Astrocyte (in vitro differentiated cells and primary cell): ENCODE data around the gene AARS2. TPM values are rescaled to one million over a fixed set of nuclear protein-coding genes. Genes with fewer than 3 reads are reported as not detected.

ENCODE experiments used
- DNase-seq: peaks from one replicate; pipeline ENCODE4 v3.0.0-alpha.2; 2010; ENCODE audit warnings: low read depth
- FAIRE-seq: peaks from 2 replicates; lab custom pipeline; 2011; peaks lifted over from hg19 to GRCh38; lab: Jason Lieb, UNC
- H2AFZ ChIP-seq: 2 replicates; pipeline ENCODE4 v1.6.0; 2012; ENCODE audit warnings: low read depth, low read length, inconsistent platforms
- H3K27ac ChIP-seq: 2 replicates; pipeline ENCODE4 v1.5.1; 2011; ENCODE audit warnings: low read depth, low read length, inconsistent platforms
- H3K27me3 ChIP-seq: 2 replicates; pipeline ENCODE4 v1.6.0; 2011; ENCODE audit warnings: low read length, inconsistent platforms; ENCODE audit not compliant: insufficient read depth
- H3K36me3 ChIP-seq: 2 replicates; pipeline ENCODE4 v1.5.1; 2011; ENCODE audit warnings: low read length, inconsistent platforms; ENCODE audit not compliant: insufficient read depth
- H3K4me1 ChIP-seq: 2 replicates; pipeline ENCODE4 v1.5.1; 2011; ENCODE audit warnings: low read length, inconsistent platforms; ENCODE audit not compliant: insufficient read depth
- H3K4me2 ChIP-seq: 2 replicates; pipeline ENCODE4 v1.6.0; 2012; ENCODE audit warnings: low read length, inconsistent platforms
- H3K4me3 ChIP-seq: 2 replicates; pipeline ENCODE4 v1.5.1; 2011; ENCODE audit warnings: low read depth, mild to moderate bottlenecking, low read length, inconsistent platforms; ENCODE audit not compliant: insufficient read depth
- H3K79me2 ChIP-seq: 2 replicates; pipeline ENCODE4 v1.6.0; 2012; ENCODE audit warnings: mild to moderate bottlenecking, low read length, inconsistent platforms; ENCODE audit not compliant: insufficient read depth
- H3K9ac ChIP-seq: 2 replicates; pipeline ENCODE4 v1.6.0; 2012; ENCODE audit warnings: mild to moderate bottlenecking, low read length, inconsistent platforms
- H3K9me3 ChIP-seq: 2 replicates; pipeline ENCODE4 v1.5.1; 2012; ENCODE audit warnings: low read depth, mild to moderate bottlenecking, low read length, inconsistent platforms; ENCODE audit not compliant: insufficient read depth
- H4K20me1 ChIP-seq: 2 replicates; pipeline ENCODE4 v1.6.0; 2012; ENCODE audit warnings: low read length, inconsistent platforms; ENCODE audit not compliant: insufficient read depth
- H3K27ac Mint-ChIP-seq: one replicate; pipeline ENCODE4 v1.8.0; 2021; ENCODE audit warnings: mild to moderate bottlenecking, mixed read lengths; ENCODE audit not compliant: unreplicated experiment
- H3K27me3 Mint-ChIP-seq: one replicate; pipeline ENCODE4 v1.8.0; 2021; ENCODE audit warnings: low read depth, mixed read lengths; ENCODE audit not compliant: unreplicated experiment
- H3K36me3 Mint-ChIP-seq: one replicate; pipeline ENCODE4 v1.8.0; 2021; ENCODE audit warnings: low read depth, mixed read lengths; ENCODE audit not compliant: unreplicated experiment
- H3K4me1 Mint-ChIP-seq: one replicate; pipeline ENCODE4 v1.8.0; 2021; ENCODE audit warnings: low read depth, mixed read lengths; ENCODE audit not compliant: unreplicated experiment
- H3K4me3 Mint-ChIP-seq: one replicate; pipeline ENCODE4 v1.8.0; 2021; ENCODE audit warnings: mild to moderate bottlenecking, moderate library complexity, mixed read lengths; ENCODE audit not compliant: unreplicated experiment
- H3K9me3 Mint-ChIP-seq: one replicate; pipeline ENCODE4 v1.8.0; 2021; ENCODE audit warnings: mild to moderate bottlenecking, mixed read lengths; ENCODE audit not compliant: unreplicated experiment
- EZH2 ChIP-seq: IDR thresholded peaks from 2 replicates; pipeline ENCODE4 v1.6.1; 2012; ENCODE audit warnings: mild to moderate bottlenecking, low read length, inconsistent platforms; ENCODE audit not compliant: insufficient read depth
- total RNA-seq: library from RNA; stranded (reverse); gene quantifications from 2 replicates; pipeline ENCODE4 v1.2.1, GENCODE V29; 2021
- TF ChIP-seq, protein P1 (sequence below): IDR thresholded peaks from 2 replicates; pipeline ENCODE4 v1.5.1; 2011; ENCODE audit warnings: low read depth, mild to moderate bottlenecking, inconsistent platforms, low read length, moderate library complexity; ENCODE audit not compliant: insufficient read depth

Gene AARS2
- total RNA-seq, 1 donor from 2014 or later: 12.3 TPM

GRCh38 chr6:44262467-44263353, 50.4 kb downstream of the AARS2 start:
- Histone ChIP-seq H3K27me3 (no peaks in the 10 kb centered on the region), H3K9ac (peak overlapping the region; percentile 45), H4K20me1 (peaks cover 27% of the 10 kb centered on the region), H3K9me3 (no peaks in the 10 kb centered on the region), H3K4me3 (no peak overlapping the region), H2AFZ (no peak overlapping the region), H3K36me3 (peaks cover 3% of the 10 kb centered on the region), H3K4me1 (peaks cover 24% of the 10 kb centered on the region), H3K27ac (no peak overlapping the region), H3K4me2 (peak overlapping the region; percentile 93), H3K79me2 (peaks cover 15% of the 10 kb centered on the region)
- H3K27me3 Mint-ChIP-seq: peaks cover 3% of the 10 kb centered on the region
- no peaks in the 10 kb centered on the region for H3K9me3 Mint-ChIP-seq
- DNase-seq: no peak
- no peak for FAIRE-seq
- peak overlapping the region; percentile 95 for H3K4me3 Mint-ChIP-seq
- peak overlapping the region; percentile 62 for H3K27ac Mint-ChIP-seq
- no peaks in the 10 kb centered on the region for H3K36me3 Mint-ChIP-seq
- no peak for TF ChIP-seq EZH2
- TF ChIP-seq, protein P1, sequence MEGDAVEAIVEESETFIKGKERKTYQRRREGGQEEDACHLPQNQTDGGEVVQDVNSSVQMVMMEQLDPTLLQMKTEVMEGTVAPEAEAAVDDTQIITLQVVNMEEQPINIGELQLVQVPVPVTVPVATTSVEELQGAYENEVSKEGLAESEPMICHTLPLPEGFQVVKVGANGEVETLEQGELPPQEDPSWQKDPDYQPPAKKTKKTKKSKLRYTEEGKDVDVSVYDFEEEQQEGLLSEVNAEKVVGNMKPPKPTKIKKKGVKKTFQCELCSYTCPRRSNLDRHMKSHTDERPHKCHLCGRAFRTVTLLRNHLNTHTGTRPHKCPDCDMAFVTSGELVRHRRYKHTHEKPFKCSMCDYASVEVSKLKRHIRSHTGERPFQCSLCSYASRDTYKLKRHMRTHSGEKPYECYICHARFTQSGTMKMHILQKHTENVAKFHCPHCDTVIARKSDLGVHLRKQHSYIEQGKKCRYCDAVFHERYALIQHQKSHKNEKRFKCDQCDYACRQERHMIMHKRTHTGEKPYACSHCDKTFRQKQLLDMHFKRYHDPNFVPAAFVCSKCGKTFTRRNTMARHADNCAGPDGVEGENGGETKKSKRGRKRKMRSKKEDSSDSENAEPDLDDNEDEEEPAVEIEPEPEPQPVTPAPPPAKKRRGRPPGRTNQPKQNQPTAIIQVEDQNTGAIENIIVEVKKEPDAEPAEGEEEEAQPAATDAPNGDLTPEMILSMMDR: no peak
- H3K4me1 Mint-ChIP-seq: peaks cover 29% of the 10 kb centered on the region

DNA sequence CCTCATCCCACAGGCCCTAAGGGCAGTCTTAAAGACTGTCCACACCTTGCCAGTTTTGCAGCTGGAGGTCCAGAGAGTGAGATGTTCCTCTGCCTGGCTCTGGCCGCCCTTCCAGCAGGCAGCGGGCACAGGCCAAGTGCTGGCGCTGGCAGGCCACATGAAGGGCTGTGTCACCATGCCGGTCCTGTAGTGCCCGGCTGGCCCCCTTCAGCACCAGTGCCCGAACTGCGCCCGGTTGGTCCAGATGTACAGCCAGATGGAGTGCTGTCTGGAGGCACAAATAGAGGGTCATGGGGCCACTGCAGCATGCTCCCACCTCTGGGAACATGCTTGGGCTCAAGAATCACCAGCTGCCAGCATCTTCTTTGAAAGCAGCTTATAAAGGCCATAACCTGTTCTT, 51.6 kb downstream of the AARS2 start:
- H3K36me3 Mint-ChIP-seq: peaks cover 1% of the 10 kb centered on the region
- H3K27ac Mint-ChIP-seq: no peak overlapping the region
- no peak for TF ChIP-seq EZH2
- TF ChIP-seq, protein P1: no peak
- no peaks in the 10 kb centered on the region for H3K27me3 Mint-ChIP-seq
- H3K4me1 Mint-ChIP-seq: peaks cover 30% of the 10 kb centered on the region
- Histone ChIP-seq H3K27me3 (no peaks in the 10 kb centered on the region), H3K4me2 (no peak overlapping the region), H3K9ac (no peak overlapping the region), H3K4me3 (no peak overlapping the region), H3K36me3 (peaks cover 3% of the 10 kb centered on the region), H4K20me1 (peaks cover 31% of the 10 kb centered on the region), H3K9me3 (no peaks in the 10 kb centered on the region), H2AFZ (no peak overlapping the region), H3K79me2 (peaks cover 22% of the 10 kb centered on the region), H3K4me1 (peaks cover 26% of the 10 kb centered on the region), H3K27ac (no peak overlapping the region)
- H3K9me3 Mint-ChIP-seq: no peaks in the 10 kb centered on the region
- DNase-seq: no peak
- no peak for FAIRE-seq
- H3K4me3 Mint-ChIP-seq: no peak overlapping the region
